ENCODE results near the gene KIF26A.

DNA sequence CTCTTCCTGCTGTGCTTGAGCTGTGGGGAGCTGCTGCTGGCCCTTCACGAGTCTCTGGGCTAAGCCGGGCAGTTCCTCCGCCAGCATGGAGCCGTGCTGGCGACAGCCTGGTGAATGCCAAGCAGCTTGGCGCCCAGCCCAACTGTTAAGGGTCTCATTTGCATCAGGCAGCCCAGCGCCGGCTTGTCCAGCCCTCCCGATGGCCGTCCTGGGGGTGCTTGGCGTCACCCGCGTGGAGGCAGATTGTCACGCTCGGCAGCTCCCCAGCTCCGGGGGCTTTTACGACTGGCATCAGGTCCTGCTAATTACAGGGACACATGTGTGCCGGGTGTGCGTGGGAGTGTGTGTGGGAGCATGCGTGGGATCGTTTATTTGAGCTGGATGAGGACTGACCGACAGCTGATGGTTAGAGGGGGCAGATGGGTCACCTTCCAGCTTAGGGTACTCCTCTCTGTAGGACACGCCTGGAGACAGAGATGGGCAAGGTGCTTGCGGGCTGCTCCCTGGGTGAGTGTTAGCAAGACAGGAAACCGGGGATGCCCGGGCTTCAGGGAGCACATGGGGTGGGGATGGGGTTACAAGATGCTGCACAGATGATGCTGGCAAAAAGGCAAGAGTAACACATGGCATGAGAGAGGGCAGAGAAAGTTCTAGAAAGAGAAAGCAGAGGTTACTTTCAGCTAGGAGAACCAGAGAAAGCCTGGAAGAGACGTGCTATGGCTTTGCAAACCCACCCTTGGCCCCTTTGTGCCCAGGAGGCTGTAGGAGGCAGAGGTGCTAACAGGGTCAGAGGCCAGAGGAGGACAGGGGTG is 64.1 kb downstream of the KIF26A start:
- TF ChIP-seq NFE2L1 (CRISPR knock-in tag; IDR thresholded peaks at IDR 0.05; ENCODE audit: borderline replicate concordance) (no peak), RCOR2 (CRISPR knock-in tag; IDR thresholded peaks at IDR 0.05) (no peak), HES4 (CRISPR knock-in tag; IDR thresholded peaks at IDR 0.05; ENCODE audit: borderline replicate concordance) (no peak), ATM (IDR thresholded peaks at IDR 0.05; ENCODE audit: borderline replicate concordance) (no peak), ZKSCAN1 (IDR thresholded peaks at IDR 0.05; ENCODE audit: low read length) (no peak), POLR2AphosphoS5 (IDR thresholded peaks at IDR 0.05; ENCODE audit: low read depth, low read length) (no peak), STAG1 (CRISPR knock-in tag; IDR thresholded peaks at IDR 0.05) (no peak)
- TF ChIP-seq, protein P1, sequence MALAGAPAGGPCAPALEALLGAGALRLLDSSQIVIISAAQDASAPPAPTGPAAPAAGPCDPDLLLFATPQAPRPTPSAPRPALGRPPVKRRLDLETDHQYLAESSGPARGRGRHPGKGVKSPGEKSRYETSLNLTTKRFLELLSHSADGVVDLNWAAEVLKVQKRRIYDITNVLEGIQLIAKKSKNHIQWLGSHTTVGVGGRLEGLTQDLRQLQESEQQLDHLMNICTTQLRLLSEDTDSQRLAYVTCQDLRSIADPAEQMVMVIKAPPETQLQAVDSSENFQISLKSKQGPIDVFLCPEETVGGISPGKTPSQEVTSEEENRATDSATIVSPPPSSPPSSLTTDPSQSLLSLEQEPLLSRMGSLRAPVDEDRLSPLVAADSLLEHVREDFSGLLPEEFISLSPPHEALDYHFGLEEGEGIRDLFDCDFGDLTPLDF (CRISPR knock-in tag; IDR thresholded peaks at IDR 0.05) = no peak

All from HepG2 (cell line).